Stimulated activated CD8-positive, alpha-beta memory T cell treated with anti-CD3 and anti-CD28 coated beads, Interleukin-7, amount 100 ng/mL, for 48 hours (primary cell): ENCODE results near the gene NAP1L4.

Experiments
- DNase-seq, 2 donors: peaks; one replicate each; pipeline ENCODE4 v3.0.0-alpha.2; 2020; ENCODE audit warnings: low read depth in 1 of 2; ENCODE audit errors: extremely low read depth in 1 of 2

The NAP1L4 gene

GRCh38 chr11:2992234-2992996 is at the start of gene NAP1L4:
Gene NAP1L4, minus strand, starts transcription at chr11:2992329. Its CDS starts 13,109 bp downstream, at chr11:2979220.
- peak; percentile 92 to 96 for DNase-seq

- DNase-seq, result no peak
Observed at GRCh38 chr11:3040881-3041280, 48.8 kb upstream of the NAP1L4 start.

GRCh38 chr11:3037945-3038271 is 45.8 kb upstream of the NAP1L4 start:
- DNase-seq, result no peak

GRCh38 chr11:3037040-3037944 is 45.2 kb upstream of the NAP1L4 start:
- DNase-seq, result peak in 1 of 2 donors; percentile 20

- no peak for DNase-seq
Observed at GRCh38 chr11:3036419-3036818, 44.3 kb upstream of the NAP1L4 start.

GRCh38 chr11:3035333-3035732 is 43.2 kb upstream of the NAP1L4 start:
- DNase-seq, result no peak

- DNase-seq, result no peak
Observed at GRCh38 chr11:3030289-3031070, 38.4 kb upstream of the NAP1L4 start.

- no peak for DNase-seq
Observed at GRCh38 chr11:3028813-3029212, 36.7 kb upstream of the NAP1L4 start.

GRCh38 chr11:3026803-3027202 is 34.7 kb upstream of the NAP1L4 start:
- no peak for DNase-seq

GRCh38 chr11:3022982-3023381 is 30.9 kb upstream of the NAP1L4 start:
- no peak for DNase-seq

- DNase-seq, result no peak
Observed at GRCh38 chr11:3022300-3022967, 30.3 kb upstream of the NAP1L4 start.

- DNase-seq, result no peak
Observed at GRCh38 chr11:3021125-3021524, 29.0 kb upstream of the NAP1L4 start.

- no peak for DNase-seq
Observed at GRCh38 chr11:3020011-3020410, 27.9 kb upstream of the NAP1L4 start.

- DNase-seq, result no peak
Observed at GRCh38 chr11:3018596-3018995, 26.5 kb upstream of the NAP1L4 start.

GRCh38 chr11:3016861-3017260 is 24.7 kb upstream of the NAP1L4 start:
- DNase-seq, result no peak

- no peak for DNase-seq
Observed at GRCh38 chr11:3015796-3016195, 23.7 kb upstream of the NAP1L4 start.

GRCh38 chr11:3014943-3015342 is 22.8 kb upstream of the NAP1L4 start:
- no peak for DNase-seq

GRCh38 chr11:3014057-3014938 is 22.2 kb upstream of the NAP1L4 start:
- DNase-seq, result peak in 1 of 2 donors; percentile 57
